Measurements from ENCODE around the gene EFNB1.

The EFNB1 gene

DNA sequence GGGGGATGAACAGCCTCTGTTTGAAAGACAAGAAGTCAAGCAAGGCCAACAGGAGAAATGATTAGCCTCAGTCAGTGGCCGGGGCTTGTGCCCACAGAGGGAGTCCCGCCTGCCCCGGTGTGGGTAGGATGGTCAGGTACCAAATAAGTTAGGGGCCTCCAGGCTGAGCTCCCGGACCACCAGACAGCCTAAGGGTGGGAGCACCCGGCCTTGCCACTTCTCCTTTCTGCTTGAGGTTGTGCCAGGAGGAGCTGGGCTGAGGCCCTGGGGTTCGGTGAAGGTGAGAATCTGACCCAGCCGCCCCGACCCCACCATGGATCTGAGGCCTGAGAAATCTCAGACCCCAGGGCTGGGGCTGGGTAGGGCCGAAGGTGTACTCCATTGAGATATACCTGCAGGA lies 48.8 kb downstream of the EFNB1 start:
- Histone ChIP-seq H3K27me3 (ENCODE audit: control insufficient read depth, insufficient read depth, low read length) (peaks cover 8% of the 10 kb centered on the region), H3K36me3 (ENCODE audit: control insufficient read depth, insufficient read depth, low read length) (no peaks in the 10 kb centered on the region), H3K9me3 (ENCODE audit: control insufficient read depth, insufficient read depth, low read length) (no peaks in the 10 kb centered on the region), H3K4me3 (ENCODE audit: low read depth, low read length) (no peak overlapping the region), H3K9ac (ENCODE audit: low read depth, low read length) (no peak overlapping the region), H3K4me1 (ENCODE audit: control insufficient read depth, insufficient read depth, low read length) (peaks cover 12% of the 10 kb centered on the region)

DNA sequence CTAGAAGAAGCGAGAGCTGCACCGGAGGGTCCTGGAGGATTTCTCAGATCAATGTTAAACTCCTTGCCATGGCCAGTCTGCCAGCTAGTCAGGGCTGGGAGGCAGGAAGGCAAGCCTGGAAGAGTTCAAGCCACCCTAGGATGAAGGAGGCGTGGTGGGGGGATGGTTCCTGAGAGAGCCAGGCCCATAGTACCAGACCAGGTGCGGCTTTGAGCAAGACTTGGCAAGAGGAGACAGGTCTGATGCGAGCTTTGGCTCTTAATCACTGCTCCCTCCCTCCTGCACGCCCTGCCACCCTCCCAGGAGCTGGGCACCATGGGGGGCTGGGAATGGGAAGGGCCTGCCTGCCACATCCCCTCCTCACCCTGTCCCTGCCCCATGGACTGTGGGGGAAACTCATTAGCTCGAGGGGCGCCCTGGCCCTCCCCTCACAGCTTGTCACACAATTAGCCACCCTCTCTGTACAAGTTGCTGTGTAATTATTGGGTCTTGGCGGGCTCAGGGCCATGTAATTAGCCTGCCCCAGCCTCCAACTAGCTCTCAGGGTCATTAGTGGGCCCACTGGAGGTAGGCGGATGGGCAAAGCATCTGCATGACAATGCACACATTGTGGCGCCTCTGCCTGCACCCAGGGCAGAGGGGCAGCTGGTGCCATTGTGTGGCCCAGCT lies 50.3 kb downstream of the EFNB1 start:
- Histone ChIP-seq H3K27me3 (ENCODE audit: control insufficient read depth, insufficient read depth, low read length) (peaks cover 8% of the 10 kb centered on the region), H3K4me3 (ENCODE audit: low read depth, low read length) (no peak overlapping the region)

DNA sequence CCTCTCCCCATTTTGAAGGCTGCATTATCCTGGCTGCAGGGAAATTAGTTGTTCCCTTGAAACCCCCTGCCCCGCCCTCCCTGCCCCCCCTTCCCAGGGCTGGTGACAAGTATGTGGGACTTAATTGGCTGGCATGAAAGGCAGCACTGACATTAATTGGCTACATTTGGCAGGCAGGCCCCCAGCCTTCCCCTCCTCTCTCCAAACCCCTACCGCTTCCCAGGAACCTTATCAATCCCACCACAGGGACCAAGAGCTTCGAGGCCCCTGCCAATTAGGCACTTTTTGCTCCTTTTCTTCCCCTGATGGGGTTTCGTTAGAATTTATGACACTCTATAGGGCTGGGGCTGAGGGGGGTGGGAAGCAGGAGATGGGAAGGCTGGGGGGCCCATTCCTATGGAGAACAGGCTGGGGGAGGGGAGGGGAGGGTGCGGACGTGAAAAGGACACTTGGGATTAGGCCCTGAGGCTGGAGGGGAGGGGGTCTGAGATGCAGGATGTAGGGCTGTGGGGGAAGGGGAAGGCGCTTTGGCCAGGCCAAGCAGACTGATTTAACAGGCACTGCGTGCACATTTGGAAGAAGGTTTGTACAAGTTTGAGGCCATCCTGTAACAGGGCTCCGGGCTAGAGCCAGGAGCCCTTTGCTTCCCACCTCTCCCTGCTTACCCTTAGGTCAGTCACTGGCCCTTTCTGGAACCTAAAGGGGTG lies 52.2 kb downstream of the EFNB1 start:
- H3K36me3 ChIP-seq (ENCODE audit: control insufficient read depth, insufficient read depth, low read length) = no peaks in the 10 kb centered on the region
- peaks cover 15% of the 10 kb centered on the region for H3K27me3 ChIP-seq (ENCODE audit: control insufficient read depth, insufficient read depth, low read length)
- H3K9me3 ChIP-seq (ENCODE audit: control insufficient read depth, insufficient read depth, low read length) = no peaks in the 10 kb centered on the region
- H3K4me1 ChIP-seq (ENCODE audit: control insufficient read depth, insufficient read depth, low read length) = peaks cover 14% of the 10 kb centered on the region
- no peak overlapping the region for H3K9ac ChIP-seq (ENCODE audit: low read depth, low read length)
- no peak overlapping the region for H3K4me3 ChIP-seq (ENCODE audit: low read depth, low read length)

More for the DNA sequence above, 50.3 kb downstream of the EFNB1 start:
- Histone ChIP-seq H3K9me3 (ENCODE audit: control insufficient read depth, insufficient read depth, low read length) (no peaks in the 10 kb centered on the region), H3K4me1 (ENCODE audit: control insufficient read depth, insufficient read depth, low read length) (peaks cover 14% of the 10 kb centered on the region), H3K36me3 (ENCODE audit: control insufficient read depth, insufficient read depth, low read length) (no peaks in the 10 kb centered on the region), H3K9ac (ENCODE audit: low read depth, low read length) (no peak overlapping the region)

DNA sequence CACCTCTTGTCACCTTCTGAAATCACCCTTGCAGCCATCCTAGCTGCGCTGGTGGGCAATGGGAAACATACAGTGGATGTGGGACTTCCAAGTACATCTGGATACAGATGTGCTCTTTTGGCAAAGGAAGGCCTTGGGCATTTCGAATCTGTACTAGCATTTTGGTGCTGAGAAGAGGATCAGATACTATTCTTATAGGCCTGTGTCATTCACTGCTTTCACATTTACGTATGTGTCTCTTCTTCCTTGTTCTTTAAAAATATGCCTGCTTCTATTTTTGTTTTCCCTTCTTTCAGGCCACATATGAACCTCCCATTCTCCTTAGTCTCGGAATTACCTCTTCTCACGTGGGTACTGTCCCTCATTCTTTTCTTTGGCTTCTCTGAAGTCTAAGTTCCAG lies 53.1 kb downstream of the EFNB1 start:
- Histone ChIP-seq H3K4me1 (ENCODE audit: control insufficient read depth, insufficient read depth, low read length) (peaks cover 14% of the 10 kb centered on the region), H3K9ac (ENCODE audit: low read depth, low read length) (no peak overlapping the region), H3K36me3 (ENCODE audit: control insufficient read depth, insufficient read depth, low read length) (no peaks in the 10 kb centered on the region), H3K4me3 (ENCODE audit: low read depth, low read length) (no peak overlapping the region), H3K27me3 (ENCODE audit: control insufficient read depth, insufficient read depth, low read length) (peaks cover 17% of the 10 kb centered on the region), H3K9me3 (ENCODE audit: control insufficient read depth, insufficient read depth, low read length) (no peaks in the 10 kb centered on the region)

DNA sequence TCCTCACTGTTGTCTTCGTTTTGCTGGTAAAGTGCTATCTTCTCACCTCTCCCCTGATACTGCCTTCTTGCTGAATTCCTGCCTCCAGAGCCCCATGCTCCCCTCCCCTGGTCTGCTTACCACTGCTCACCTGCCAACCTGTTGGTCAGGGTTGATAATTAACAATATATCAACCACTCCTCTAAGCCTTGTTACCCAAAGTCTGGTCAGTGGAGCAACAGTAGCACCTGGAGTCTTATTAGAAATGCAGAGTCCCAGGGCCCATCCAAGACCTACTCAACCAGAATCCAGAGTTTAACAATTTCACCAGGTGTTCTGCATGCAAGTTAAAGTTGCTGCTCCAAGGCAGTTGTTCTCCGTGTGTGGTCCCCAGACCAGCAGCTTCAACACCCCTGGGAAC lies 55.0 kb downstream of the EFNB1 start:
- H3K27me3 ChIP-seq (ENCODE audit: control insufficient read depth, insufficient read depth, low read length) = peaks cover 35% of the 10 kb centered on the region
- no peak overlapping the region for H3K4me3 ChIP-seq (ENCODE audit: low read depth, low read length)
- no peak overlapping the region for H3K9ac ChIP-seq (ENCODE audit: low read depth, low read length)
- H3K36me3 ChIP-seq (ENCODE audit: control insufficient read depth, insufficient read depth, low read length) = no peaks in the 10 kb centered on the region
- H3K9me3 ChIP-seq (ENCODE audit: control insufficient read depth, insufficient read depth, low read length) = no peaks in the 10 kb centered on the region
- H3K4me1 ChIP-seq (ENCODE audit: control insufficient read depth, insufficient read depth, low read length) = peaks cover 14% of the 10 kb centered on the region

DNA sequence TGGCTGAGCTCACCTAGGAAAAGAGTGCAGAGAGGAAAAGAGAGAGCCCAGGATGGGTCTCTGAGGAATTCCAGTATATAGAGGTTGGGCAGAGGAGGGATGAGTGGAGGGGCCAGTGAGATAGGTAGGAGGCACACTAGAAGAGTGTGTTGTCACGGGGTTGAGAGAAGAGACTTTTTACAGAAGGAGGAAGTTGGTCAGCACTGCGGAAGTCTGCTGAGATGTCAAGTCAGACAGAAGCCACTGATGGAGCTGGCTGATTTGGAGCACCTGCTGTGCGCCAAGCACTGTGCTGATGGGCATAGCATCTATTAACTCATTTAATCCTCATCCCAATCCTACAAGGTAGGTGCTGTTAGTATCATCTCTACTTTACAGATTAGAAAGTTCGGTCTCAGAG lies 60.4 kb downstream of the EFNB1 start:
- no peaks in the 10 kb centered on the region for H3K9me3 ChIP-seq (ENCODE audit: control insufficient read depth, insufficient read depth, low read length)
- peaks cover 55% of the 10 kb centered on the region for H3K27me3 ChIP-seq (ENCODE audit: control insufficient read depth, insufficient read depth, low read length)
- no peaks in the 10 kb centered on the region for H3K36me3 ChIP-seq (ENCODE audit: control insufficient read depth, insufficient read depth, low read length)
- peaks cover 5% of the 10 kb centered on the region for H3K4me1 ChIP-seq (ENCODE audit: control insufficient read depth, insufficient read depth, low read length)
- no peak overlapping the region for H3K9ac ChIP-seq (ENCODE audit: low read depth, low read length)
- no peak overlapping the region for H3K4me3 ChIP-seq (ENCODE audit: low read depth, low read length)
